ENCODE measurements around the gene USP13. TPM values are rescaled to one million over a fixed set of nuclear protein-coding genes. Genes with fewer than 3 reads are reported as not detected.

The USP13 gene
- total and polyA plus RNA-seq, 2 donors (not counting 3 experiments of a cell fraction or from before 2014, with no cell fraction given) = 5.8 to 24.0 TPM

GRCh38 chr3:179681492-179682263, 28.8 kb downstream of the USP13 start:
- Histone ChIP-seq H3K27me3 (ENCODE audit: control insufficient read depth in 2 of 2, insufficient read depth in 2 of 2, low read length in 2 of 2) (no peaks in the 10 kb centered on the region), H3K9me3 (replicated peaks; ENCODE audit: control insufficient read depth, insufficient read depth, low read length) (no peaks in the 10 kb centered on the region), H3K4me3 (replicated peaks in 1 of 3; ENCODE audit: insufficient read depth in 1 of 3, low read depth in 1 of 3, low read length in 3 of 3) (no peak overlapping the region), H3K9ac (replicated peaks; ENCODE audit: extremely low read depth, insufficient read depth, low read length) (no peak overlapping the region), H2AFZ (ENCODE audit: low read depth, low read length) (no peak overlapping the region), H3K4me1 (ENCODE audit: control insufficient read depth, extremely low read depth, insufficient read depth, low read length) (peaks cover 15% of the 10 kb centered on the region), H3K4me2 (ENCODE audit: insufficient read depth, low read length) (peak overlapping the region; percentile 69), H3K79me2 (ENCODE audit: control insufficient read depth, insufficient read depth, low read length) (peaks cover 16% of the 10 kb centered on the region), H3K36me3 (ENCODE audit: control insufficient read depth in 2 of 2, extremely low read depth in 1 of 2, insufficient read depth in 2 of 2, low read length in 2 of 2) (no peaks in the 10 kb centered on the region), H3K27ac (ENCODE audit: insufficient read depth, low read depth, low read length) (no peak overlapping the region), H4K20me1 (replicated peaks; ENCODE audit: control insufficient read depth, extremely low read depth, insufficient read depth, low read length) (no peaks in the 10 kb centered on the region), H3K9me1 (replicated peaks; ENCODE audit: control insufficient read depth, extremely low read depth, insufficient read depth, low read length) (no peaks in the 10 kb centered on the region)
- intact Hi-C loops (cut with micrococcal nuclease) (loop anchor here (2.0 kb wide), 1 partner anchor 15 kb away; no protein-coding TSS in a partner anchor), dilution Hi-C loops (cut with MboI; ENCODE audit: extremely low pct_ligation_motif_present, low sequenced_read_pairs) (no loop called here)
- ChIA-PET POLR2A (no interaction called here), CTCF (interaction anchor here (0.9 to 1.3 kb wide), 2 partner anchors 10 kb away, joined by 3 to 5 read pairs; no protein-coding TSS in a partner anchor)
- TF ChIP-seq FOS (IDR thresholded peaks at IDR 0.05; ENCODE audit: borderline replicate concordance, insufficient read depth, low read length) (no peak), POLR2AphosphoS5 (IDR thresholded peaks at IDR 0.05; ENCODE audit: insufficient read depth, low read depth, low read length) (no peak), EZH2 (IDR thresholded peaks at IDR 0.05; ENCODE audit: borderline replicate concordance, low read depth, low read length, severe bottlenecking) (no peak), CTCF (IDR thresholded peaks at IDR 0.05; ENCODE audit: extremely low read depth in 1 of 2, insufficient read depth in 1 of 2, low read depth in 1 of 2, low read length in 2 of 2) (no peak), GATA2 (IDR thresholded peaks at IDR 0.05; ENCODE audit: insufficient read depth, insufficient read length, low read depth, low read length) (no peak), MAX (IDR thresholded peaks at IDR 0.05; ENCODE audit: insufficient read depth, insufficient read length) (no peak), MYC (IDR thresholded peaks at IDR 0.05; ENCODE audit: low read depth, low read length) (no peak), JUN (IDR thresholded peaks at IDR 0.05; ENCODE audit: borderline replicate concordance, insufficient read depth, insufficient read length, low read depth) (no peak), POLR2A (IDR thresholded peaks at IDR 0.05; ENCODE audit: low read depth, low read length) (no peak)
- DNase-seq (ENCODE audit: low read depth, low spot score) (peak; percentile 16), FAIRE-seq (peak; percentile 21)
- no TSS peak for BruUV-seq (replicated peaks)

Measured in endothelial cell of umbilical vein (primary cell).